IPS-15b (cell line): ENCODE data around the gene LRRC70.

Experiments used
- H3K27me3 ChIP-seq: one replicate; pipeline ENCODE4 v1.6.1; 2013; ENCODE audit warnings: low read length; ENCODE audit not compliant: control insufficient read depth, insufficient read depth
- H3K36me3 ChIP-seq: one replicate; pipeline ENCODE4 v1.6.1; 2013; ENCODE audit warnings: low read length; ENCODE audit not compliant: control insufficient read depth, insufficient read depth
- H3K4me1 ChIP-seq: one replicate; pipeline ENCODE4 v1.6.1; 2013; ENCODE audit warnings: mild to moderate bottlenecking, low read length; ENCODE audit not compliant: control insufficient read depth, insufficient read depth
- H3K4me3 ChIP-seq: one replicate; pipeline ENCODE4 v1.5.1; 2013; ENCODE audit warnings: low read depth, low read length
- H3K9ac ChIP-seq: one replicate; pipeline ENCODE4 v1.6.1; 2013; ENCODE audit warnings: low read depth, mild to moderate bottlenecking, low read length
- H3K9me3 ChIP-seq: one replicate; pipeline ENCODE4 v1.6.1; 2013; ENCODE audit warnings: mild to moderate bottlenecking, low read length; ENCODE audit not compliant: control insufficient read depth, insufficient read depth

The LRRC70 gene, protein sequence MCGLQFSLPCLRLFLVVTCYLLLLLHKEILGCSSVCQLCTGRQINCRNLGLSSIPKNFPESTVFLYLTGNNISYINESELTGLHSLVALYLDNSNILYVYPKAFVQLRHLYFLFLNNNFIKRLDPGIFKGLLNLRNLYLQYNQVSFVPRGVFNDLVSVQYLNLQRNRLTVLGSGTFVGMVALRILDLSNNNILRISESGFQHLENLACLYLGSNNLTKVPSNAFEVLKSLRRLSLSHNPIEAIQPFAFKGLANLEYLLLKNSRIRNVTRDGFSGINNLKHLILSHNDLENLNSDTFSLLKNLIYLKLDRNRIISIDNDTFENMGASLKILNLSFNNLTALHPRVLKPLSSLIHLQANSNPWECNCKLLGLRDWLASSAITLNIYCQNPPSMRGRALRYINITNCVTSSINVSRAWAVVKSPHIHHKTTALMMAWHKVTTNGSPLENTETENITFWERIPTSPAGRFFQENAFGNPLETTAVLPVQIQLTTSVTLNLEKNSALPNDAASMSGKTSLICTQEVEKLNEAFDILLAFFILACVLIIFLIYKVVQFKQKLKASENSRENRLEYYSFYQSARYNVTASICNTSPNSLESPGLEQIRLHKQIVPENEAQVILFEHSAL

DNA sequence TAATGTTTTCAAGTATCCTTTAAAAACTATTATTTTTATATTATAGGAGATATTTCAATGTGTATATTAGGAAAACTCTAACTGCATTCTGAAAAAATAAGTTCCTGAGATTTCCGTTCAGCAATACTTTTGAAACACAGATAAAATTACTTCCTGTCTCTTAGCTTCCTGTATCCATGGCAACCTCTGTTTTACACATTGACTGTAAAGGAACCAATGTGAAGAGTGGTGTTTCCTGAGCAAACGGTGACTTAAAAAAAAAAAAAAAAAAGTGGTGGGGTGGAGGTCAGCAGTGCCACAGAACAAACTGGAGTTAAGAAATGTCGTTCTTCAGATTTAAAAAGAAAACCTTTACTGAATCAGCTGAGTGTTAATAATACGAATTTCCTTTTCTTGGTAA, at the start of gene LRRC70:
Gene LRRC70 (plus strand): TSS at position 280 of the 400 bp plus-strand sequence. CDS start 620 bp downstream, outside the sequence.
- Histone ChIP-seq H3K9me3 (no peaks in the 10 kb centered on the region), H3K4me3 (no peak within 1 kb of the TSS), H3K27me3 (no peaks in the 10 kb centered on the region)

DNA sequence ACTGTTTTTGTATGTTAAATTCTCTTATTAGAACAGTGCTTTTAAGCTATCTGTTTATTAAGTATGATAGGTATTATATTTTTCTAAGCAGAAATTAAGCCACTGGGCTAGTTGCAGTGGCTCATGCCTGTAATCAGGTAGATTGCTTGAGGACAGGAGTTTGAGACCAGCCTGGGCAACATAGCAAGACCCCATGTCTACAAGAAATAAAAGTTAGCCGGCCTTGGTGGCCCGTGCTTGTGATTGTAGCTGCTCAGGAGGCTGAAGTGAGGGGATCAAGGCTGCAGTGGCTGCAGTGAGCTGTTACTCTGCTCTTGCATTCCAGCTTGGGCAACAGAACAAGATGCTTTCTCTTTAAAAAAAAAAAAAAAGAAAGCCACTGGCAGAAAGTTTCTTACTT, 45.0 kb upstream of the LRRC70 start:
- no peaks in the 10 kb centered on the region for H3K4me1 ChIP-seq
- H3K9ac ChIP-seq = no peak overlapping the region

More for the DNA sequence above, at the start of gene LRRC70:
- no peaks in the 10 kb centered on the region for H3K36me3 ChIP-seq
- H3K4me1 ChIP-seq = no peaks in the 10 kb centered on the region
- no peak within 1 kb of the TSS for H3K9ac ChIP-seq

DNA sequence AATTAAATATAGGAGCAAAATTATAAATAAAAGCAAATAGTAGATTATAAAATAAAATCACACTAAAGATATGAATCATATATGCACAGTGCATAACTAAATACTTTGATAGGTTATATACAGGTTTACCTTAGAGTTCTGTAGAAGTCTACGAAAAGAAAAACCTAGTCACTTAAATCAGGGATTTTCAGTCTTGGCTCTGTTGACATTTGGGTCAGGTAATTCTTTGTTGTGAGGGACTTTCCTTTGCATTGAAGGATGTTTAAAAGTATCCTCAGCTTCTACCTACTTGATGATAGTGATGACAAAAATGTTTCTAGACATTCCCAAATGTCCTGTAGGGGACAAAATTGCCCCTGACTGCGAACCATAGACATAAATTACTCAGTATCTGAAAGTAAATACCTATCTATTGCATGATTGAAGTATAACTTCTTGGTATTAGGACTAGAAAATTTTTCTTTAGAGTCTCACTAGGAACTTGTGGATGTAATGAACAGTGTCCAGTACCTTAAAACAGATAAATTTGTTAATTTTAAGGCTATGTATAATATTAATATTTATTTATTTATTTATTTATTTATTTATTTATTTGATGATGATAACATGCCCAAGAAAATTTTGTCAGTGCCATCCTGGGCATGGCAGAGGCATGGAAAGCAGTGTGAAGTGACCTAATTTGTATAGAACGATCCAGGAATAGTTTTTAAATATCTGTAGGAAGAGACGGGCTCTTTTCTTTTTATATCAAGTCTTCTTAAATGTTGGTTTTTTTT, 44.0 kb upstream of the LRRC70 start:
- Histone ChIP-seq H3K4me1 (no peaks in the 10 kb centered on the region), H3K4me3 (no peak overlapping the region), H3K9ac (no peak overlapping the region), H3K27me3 (no peaks in the 10 kb centered on the region), H3K36me3 (peaks cover 4% of the 10 kb centered on the region), H3K9me3 (no peaks in the 10 kb centered on the region)

More for the DNA sequence above, 45.0 kb upstream of the LRRC70 start:
- Histone ChIP-seq H3K4me3 (no peak overlapping the region), H3K27me3 (no peaks in the 10 kb centered on the region), H3K36me3 (peaks cover 4% of the 10 kb centered on the region), H3K9me3 (no peaks in the 10 kb centered on the region)

DNA sequence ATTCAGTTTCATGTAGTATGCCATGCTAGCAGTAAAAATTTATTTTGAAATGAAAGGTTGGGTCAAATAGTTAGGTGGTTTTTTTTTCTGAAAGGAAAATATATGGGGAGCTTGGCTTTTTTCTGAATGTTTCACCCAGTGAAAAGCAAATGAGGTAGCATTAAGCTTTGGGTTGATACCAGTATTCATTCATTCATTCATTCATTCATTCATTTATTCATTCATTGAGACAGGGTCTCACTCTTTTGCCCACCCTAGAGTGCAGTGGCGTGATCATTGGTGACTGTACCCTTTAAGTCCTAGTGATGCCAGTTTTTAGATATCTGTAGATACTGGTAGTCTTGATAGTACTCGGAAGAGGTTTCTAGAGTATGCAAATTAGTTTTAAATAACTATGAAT, 42.4 kb upstream of the LRRC70 start:
- Histone ChIP-seq H3K4me3 (no peak overlapping the region), H3K4me1 (no peaks in the 10 kb centered on the region), H3K27me3 (no peaks in the 10 kb centered on the region), H3K9ac (no peak overlapping the region), H3K36me3 (peaks cover under 1% of the 10 kb centered on the region), H3K9me3 (no peaks in the 10 kb centered on the region)

DNA sequence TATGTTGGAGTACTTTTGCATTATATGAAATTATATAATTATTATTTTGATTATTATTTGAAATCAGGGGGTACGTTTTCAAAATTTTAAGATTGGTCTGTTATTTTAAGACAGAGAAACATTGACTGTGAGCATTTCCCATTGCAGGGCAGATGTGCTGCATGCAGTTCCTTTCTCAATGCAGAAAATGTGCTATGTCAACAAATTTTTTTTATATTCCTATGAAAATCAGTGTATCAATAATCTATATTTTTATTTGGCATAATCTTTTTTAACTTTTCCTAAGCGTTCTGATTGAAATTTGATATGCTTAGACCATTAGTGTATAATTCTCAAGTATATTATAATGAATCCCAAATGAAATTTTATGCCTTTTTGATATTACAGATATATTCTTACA, 41.8 kb upstream of the LRRC70 start:
- Histone ChIP-seq H3K9me3 (no peaks in the 10 kb centered on the region), H3K4me3 (no peak overlapping the region), H3K27me3 (no peaks in the 10 kb centered on the region), H3K9ac (no peak overlapping the region), H3K4me1 (no peaks in the 10 kb centered on the region), H3K36me3 (no peaks in the 10 kb centered on the region)

DNA sequence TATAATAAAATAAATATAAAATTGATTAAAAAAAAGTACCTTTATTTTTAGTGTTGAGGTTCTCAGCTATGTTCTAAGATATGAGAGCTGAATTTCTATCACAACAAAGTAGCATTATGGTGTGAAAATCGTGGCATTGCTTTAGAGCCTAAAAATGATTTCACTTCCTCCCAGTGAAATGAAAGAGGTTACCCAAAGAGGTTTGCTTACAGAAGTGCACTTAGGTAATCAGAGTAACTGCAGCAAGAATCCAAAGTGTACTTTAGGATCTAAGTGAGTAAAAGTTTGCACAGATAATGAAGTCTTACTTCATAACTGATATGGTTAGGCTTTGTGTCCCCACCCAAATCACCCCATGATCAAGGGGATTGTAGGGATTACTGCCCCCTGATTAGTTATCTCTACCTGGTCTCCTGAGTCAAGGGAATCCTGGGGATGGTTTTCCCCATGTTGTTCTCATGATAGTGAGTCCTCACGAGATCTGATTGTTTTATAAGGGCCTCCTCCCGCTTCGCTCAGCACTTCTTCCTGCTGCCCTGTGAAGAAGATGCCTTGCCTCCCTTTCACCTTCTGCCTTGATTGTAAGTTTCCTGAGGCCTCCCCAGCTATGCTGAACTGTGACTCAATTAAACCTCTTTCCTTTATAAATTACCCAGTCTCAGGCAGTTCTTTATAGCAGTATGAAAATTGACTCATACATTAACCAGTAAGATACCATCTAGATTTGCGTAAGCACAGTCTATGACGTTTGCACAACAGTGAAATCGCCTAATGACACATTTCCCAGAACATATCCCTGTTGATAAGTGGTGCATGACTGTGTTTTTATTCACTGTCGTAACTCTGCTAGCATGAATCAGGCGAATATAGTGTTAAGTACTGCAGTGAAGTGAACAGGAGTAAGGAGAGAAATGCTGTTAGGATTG, 40.3 kb upstream of the LRRC70 start:
- H3K4me1 ChIP-seq = no peaks in the 10 kb centered on the region
- no peak overlapping the region for H3K9ac ChIP-seq
- no peaks in the 10 kb centered on the region for H3K27me3 ChIP-seq
- H3K4me3 ChIP-seq = no peak overlapping the region
- H3K9me3 ChIP-seq = no peaks in the 10 kb centered on the region
- no peaks in the 10 kb centered on the region for H3K36me3 ChIP-seq

DNA sequence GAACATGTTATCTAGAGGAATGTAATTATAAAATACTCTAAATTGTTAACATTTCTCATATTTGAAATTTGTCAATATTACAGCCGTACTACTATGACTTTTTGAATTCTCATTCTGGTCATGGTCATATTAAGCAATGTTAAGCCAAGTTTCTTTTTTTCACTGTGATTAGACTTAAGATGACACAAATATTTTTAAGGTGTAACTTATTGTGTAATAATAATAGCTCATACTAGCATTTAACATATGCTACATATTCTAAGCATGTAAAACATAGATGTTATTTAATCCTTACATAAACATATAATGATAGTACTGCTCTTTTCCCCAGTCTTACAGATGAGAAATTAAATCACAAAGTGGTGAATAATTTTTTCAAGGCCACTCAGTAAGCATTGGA, 35.9 kb upstream of the LRRC70 start:
- H3K9ac ChIP-seq = no peak overlapping the region
- H3K9me3 ChIP-seq = no peaks in the 10 kb centered on the region
- no peaks in the 10 kb centered on the region for H3K36me3 ChIP-seq
- no peaks in the 10 kb centered on the region for H3K4me1 ChIP-seq
- no peak overlapping the region for H3K4me3 ChIP-seq
- H3K27me3 ChIP-seq = no peaks in the 10 kb centered on the region

DNA sequence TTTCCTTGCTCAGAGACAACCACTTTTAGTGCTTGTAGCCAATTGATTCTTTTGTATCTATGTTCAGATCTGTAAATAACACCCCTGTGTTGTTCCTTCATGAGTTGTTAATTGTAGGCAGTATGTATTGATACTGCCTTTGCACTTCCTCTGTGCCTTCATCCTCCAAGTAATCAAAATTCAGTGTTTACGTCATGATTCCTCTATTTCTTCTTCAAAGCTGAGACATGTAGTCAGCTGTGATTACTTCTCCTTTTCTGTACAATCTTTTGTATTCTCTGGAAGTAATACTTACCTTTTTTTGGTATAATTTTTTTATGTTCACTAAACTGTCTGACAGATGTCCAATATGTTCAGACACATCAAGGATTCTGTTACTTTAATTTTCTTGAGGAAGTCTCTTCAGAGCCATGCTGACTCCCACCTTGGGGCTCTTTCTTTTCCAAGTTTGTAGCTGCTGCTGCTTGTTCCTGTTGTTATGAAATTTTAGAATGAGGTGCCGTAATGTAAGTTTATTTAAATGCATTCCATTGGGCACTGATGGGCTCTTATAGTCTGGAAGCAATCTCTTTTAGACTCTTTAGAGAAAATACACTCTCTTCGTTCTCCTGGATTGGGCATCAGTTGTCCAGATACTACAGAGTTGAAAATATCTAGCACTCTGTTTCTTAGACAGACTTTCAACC, 30.5 kb upstream of the LRRC70 start:
- H3K36me3 ChIP-seq = no peaks in the 10 kb centered on the region

DNA sequence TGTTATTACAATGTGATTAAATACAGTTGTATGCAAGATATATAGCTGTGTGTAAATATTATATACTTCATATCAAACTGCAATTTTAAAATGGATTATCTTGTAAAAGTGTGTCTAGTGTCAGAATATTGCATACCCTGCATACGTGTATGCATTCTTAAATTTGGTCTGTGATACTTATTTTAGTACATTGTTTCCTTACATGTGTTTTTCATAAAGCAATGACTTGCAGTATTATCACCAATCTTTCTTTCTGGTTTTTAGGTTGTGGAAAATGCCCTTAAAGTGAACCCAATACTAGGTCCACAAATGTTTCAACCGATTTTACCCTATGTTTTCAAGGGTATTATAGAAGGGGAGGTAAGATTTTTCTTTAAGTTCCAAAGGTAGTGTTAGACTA, 28.5 kb upstream of the LRRC70 start:
- H3K27me3 ChIP-seq = no peaks in the 10 kb centered on the region
- no peaks in the 10 kb centered on the region for H3K4me1 ChIP-seq
- no peak overlapping the region for H3K4me3 ChIP-seq
- no peaks in the 10 kb centered on the region for H3K9me3 ChIP-seq
- no peaks in the 10 kb centered on the region for H3K36me3 ChIP-seq
- no peak overlapping the region for H3K9ac ChIP-seq

More for the DNA sequence above, 30.5 kb upstream of the LRRC70 start:
- no peak overlapping the region for H3K4me3 ChIP-seq
- H3K9ac ChIP-seq = no peak overlapping the region
- no peaks in the 10 kb centered on the region for H3K4me1 ChIP-seq
- H3K9me3 ChIP-seq = no peaks in the 10 kb centered on the region
- no peaks in the 10 kb centered on the region for H3K27me3 ChIP-seq

DNA sequence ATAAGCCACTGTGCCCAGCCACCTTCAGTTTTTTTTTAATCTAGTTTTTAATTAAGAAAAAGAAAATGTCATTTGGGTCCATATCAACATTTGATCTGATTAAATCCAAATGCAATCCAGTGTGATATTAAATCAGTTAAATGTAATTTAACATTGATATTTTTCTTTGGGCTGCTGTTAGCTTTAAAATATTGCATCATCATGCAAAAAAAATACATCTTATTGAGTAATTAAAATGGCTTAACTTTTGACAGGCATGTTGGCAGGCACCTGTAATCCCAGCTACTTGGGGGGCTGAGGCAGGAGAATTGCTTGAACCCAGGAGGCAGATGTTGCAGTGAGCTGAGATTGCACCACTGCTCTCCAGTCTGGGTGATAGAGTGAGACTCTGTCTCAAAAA, 22.7 kb upstream of the LRRC70 start:
- no peaks in the 10 kb centered on the region for H3K27me3 ChIP-seq
- H3K9ac ChIP-seq = no peak overlapping the region
- H3K36me3 ChIP-seq = no peaks in the 10 kb centered on the region
- no peaks in the 10 kb centered on the region for H3K4me1 ChIP-seq
- no peaks in the 10 kb centered on the region for H3K9me3 ChIP-seq
- H3K4me3 ChIP-seq = no peak overlapping the region
